ENCODE results near the gene SV2C.

DNA sequence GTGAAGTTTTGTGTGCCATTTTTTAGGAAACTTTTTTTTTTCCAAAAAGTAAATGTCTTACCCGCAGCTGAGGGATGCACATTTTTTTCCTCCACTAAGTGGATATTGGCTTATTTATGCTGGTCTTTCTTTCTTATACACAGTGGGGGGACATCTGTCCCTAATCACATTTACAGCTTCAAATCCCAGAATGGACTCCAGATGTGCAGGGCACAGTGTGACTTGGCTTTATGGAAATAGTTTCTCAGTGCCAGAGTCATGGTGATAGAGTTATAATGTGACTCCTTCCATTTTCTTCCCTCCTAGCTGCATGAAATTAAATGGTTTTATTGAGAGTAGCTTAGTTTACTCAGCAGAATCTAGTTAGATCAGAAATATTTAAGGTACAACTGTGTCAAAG lies 66.5 kb downstream of the SV2C start:
- no peak for TF ChIP-seq CTCF (tag by site-specific recombination; IDR thresholded peaks at IDR 0.05)
- TF ChIP-seq ZBTB11 (tag by site-specific recombination; conservative IDR thresholded peaks at IDR 0.05; ENCODE audit: low read depth): no peak
- no peak for TF ChIP-seq ZNF274 (IDR thresholded peaks at IDR 0.05; ENCODE audit: low read length)
- no peak for TF ChIP-seq ZNF274 (tag by site-specific recombination; IDR thresholded peaks at IDR 0.05; ENCODE audit: borderline replicate concordance)
- TF ChIP-seq TCF7L2 (IDR thresholded peaks at IDR 0.05; ENCODE audit: borderline replicate concordance, low read depth, low read length): no peak
- no peak for TF ChIP-seq ZNF350 (tag by site-specific recombination; IDR thresholded peaks at IDR 0.05)
- TF ChIP-seq ZNF530 (tag by site-specific recombination; IDR thresholded peaks at IDR 0.05; ENCODE audit: low read depth): no peak
- no peak for TF ChIP-seq ZNF184 (tag by site-specific recombination; IDR thresholded peaks at IDR 0.05)
- no peak for TF ChIP-seq KLF8 (tag by site-specific recombination; IDR thresholded peaks at IDR 0.05)
- no peak for TF ChIP-seq BCL11A (tag by site-specific recombination; IDR thresholded peaks at IDR 0.05; ENCODE audit: low read depth)
- TF ChIP-seq, protein P1, sequence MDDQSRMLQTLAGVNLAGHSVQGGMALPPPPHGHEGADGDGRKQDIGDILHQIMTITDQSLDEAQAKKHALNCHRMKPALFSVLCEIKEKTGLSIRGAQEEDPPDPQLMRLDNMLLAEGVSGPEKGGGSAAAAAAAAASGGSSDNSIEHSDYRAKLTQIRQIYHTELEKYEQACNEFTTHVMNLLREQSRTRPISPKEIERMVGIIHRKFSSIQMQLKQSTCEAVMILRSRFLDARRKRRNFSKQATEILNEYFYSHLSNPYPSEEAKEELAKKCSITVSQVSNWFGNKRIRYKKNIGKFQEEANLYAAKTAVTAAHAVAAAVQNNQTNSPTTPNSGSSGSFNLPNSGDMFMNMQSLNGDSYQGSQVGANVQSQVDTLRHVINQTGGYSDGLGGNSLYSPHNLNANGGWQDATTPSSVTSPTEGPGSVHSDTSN (CRISPR knock-in tag; IDR thresholded peaks at IDR 0.05): no peak
- TF ChIP-seq, protein P2, sequence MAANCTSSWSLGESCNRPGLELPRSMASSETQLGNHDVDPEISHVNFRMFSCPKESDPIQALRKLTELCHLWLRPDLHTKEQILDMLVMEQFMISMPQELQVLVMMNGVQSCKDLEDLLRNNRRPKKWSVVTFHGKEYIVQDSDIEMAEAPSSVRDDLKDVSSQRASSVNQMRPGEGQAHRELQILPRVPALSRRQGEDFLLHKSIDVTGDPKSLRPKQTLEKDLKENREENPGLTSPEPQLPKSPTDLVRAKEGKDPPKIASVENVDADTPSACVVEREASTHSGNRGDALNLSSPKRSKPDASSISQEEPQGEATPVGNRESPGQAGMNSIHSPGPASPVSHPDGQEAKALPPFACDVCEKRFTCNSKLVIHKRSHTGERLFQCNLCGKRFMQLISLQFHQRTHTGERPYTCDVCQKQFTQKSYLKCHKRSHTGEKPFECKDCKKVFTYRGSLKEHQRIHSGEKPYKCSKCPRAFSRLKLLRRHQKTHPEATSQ (tag by site-specific recombination; IDR thresholded peaks at IDR 0.05): no peak
- no peak for TF ChIP-seq ZFP41 (tag by site-specific recombination; IDR thresholded peaks at IDR 0.05; ENCODE audit: borderline replicate concordance)

Measured in HEK293 (cell line).